GM18520 (cell line): ENCODE data around the gene MCFD2.

Experiments used
- ATAC-seq: cut with Tn5 transposase; IDR thresholded peaks from one replicate; pipeline ENCODE4 v1.9.1; 2021; ENCODE audit not compliant: unreplicated experiment

MCFD2 gene

DNA sequence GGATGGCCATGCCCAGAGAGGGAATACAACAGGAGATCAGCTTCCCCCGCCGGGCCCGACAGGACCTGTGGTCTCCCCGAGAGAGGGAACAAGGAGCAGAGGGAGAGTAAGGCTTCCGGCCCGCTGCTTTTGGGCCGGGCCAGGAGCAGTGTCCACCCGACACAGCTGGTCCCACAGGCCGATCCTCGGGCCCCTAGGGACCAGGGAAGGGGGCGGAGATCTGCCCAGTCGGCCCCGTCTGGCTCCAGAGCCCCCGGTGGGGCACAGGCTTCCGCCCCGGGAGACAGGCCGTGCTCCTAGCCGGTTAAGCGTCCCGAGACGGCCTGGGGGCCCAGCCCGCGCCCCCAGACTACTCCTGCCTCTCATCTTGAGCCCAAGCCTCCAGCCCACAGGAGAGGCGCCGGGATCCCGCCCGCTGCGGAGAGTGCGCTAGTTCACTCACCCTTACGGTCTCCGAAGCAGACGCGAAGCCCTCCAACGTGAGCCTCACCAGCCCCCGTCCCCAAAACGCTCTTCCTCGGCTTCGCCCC, at the start of gene MCFD2:
Gene MCFD2, minus strand, starts transcription at position 526 of the 530 bp plus-strand sequence. CDS start 6,635 bp downstream, outside the sequence.
- no peak for ATAC-seq

DNA sequence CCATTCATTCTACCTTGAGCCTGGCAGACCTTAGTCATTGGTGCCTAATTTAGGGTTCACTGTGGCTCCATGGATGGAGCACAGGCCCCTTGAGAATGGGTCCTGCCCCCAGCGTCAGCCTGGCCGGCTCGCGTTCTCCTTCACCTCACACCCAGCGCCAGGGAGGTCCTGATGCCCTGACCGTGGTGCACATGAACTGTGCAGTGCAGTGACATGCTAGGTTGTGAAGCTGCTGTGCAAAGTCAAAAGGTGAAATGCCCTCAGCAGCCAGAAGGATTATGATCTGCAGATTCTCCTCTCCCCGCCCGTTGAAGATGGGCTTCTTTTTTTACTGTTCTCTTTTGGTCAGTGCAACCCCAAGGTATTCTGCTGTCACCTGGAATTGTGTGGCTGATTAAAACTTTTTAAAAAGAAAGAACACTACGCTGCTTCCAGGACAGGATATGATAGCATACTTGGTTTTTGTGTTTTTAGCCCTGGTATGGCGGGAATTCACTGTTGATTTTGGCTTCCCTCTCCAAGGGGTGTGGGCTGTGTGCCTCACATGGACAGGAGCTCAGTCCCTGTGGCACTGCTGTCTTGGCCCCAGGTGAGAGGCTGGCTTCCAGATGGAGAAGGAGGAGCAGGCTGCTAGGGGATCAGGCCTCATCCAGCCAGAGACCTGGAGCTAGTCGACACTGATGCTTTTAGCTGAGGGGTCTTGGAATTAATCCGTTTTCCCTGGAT, 49.4 kb upstream of the MCFD2 start:
- no peak for ATAC-seq

GRCh38 chr2:46963941-46964673, 48.5 kb upstream of the MCFD2 start:
- no peak for ATAC-seq

DNA sequence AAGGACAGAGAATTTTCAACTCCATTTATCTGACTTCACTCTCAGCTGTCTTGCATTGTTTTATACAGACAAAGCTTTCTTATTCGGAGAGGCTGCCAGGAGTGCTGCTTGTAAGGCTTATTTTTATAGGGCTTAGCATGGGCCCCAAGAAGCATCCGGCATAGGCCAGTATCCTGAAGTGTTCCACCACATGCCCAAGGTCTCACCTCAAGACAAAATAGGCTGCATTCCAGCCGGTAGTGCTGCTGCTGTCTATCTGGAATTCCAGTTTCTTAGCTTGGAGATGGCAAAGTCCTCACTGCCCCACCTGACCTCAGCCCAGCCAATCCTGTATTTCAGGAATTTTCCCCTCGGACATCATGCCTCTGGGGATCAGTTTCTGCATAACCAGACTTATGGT, 47.6 kb upstream of the MCFD2 start:
- no peak for ATAC-seq

DNA sequence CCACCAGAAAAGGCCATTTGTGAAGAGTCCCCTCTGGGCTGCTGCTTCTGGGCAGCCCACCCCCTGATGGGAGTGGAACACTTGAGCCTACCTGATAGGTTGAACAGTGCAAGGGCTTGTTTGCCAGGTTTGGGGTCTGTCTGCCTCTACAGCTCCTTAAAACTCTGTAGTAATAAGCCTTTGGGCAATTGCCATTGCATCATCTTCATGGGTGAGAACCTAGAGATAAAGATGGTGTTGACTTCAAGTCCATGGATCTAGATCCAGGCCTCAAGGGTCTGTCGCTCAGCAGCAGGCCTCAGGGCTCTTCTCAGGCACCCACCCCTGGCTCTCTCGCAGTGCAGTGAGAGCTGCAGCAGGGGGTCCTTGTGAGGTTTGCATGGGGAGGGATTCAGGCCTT, 47.1 kb upstream of the MCFD2 start:
- no peak for ATAC-seq

DNA sequence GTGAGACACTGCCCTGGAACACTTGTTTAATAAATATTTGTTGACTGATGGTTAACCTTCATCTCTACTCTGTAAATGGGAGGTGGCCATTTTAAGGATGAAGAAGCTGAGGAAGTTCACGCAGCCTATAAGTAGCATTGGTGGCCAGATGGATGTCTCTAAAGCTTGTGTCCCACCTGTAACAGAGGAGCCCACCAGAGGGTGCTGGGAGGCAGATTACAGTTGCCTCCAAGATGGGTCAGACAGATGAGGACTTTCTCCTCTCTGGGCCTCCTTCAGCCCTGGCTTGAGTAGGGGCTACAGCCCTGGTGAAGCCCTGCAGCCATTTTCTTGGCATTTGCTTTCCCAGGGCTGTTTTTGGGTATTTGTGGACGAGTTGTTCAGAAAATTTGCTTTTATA, 45.0 kb upstream of the MCFD2 start:
- no peak for ATAC-seq

GRCh38 chr2:46958431-46959017, 42.9 kb upstream of the MCFD2 start:
- no peak for ATAC-seq

DNA sequence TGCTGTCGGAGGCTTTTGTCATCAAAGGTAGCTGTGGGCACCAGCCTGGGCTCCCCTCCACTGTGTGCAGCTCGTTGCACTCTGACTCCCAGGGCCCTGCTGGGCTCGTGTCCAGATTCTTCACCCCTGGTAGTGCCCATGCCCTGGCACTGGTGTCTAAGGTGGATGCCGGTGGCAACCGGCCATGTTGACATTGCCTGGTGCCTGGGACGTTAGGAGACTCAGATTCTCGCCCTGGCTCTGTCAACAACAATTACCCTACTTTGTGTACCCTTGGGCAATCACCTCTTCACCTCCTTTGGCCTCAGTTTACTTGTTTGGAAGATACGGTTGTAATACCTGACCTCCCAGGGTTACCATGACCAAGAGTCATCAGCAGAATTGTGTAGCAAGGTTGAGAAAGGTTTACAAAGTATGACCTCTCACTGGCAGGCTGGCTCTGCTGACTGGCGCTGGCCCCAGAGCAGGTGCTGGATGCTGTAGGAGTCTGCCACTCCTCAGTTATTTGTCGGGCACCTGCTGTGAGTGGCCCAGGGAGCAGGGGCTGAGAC, 41.5 kb upstream of the MCFD2 start:
- no peak for ATAC-seq

- no peak for ATAC-seq
Measured at GRCh38 chr2:46955764-46956163, 40.2 kb upstream of the MCFD2 start.

GRCh38 chr2:46954951-46955571, 39.5 kb upstream of the MCFD2 start:
- no peak for ATAC-seq

- no peak for ATAC-seq
Measured at GRCh38 chr2:46952171-46952570, 36.6 kb upstream of the MCFD2 start.

DNA sequence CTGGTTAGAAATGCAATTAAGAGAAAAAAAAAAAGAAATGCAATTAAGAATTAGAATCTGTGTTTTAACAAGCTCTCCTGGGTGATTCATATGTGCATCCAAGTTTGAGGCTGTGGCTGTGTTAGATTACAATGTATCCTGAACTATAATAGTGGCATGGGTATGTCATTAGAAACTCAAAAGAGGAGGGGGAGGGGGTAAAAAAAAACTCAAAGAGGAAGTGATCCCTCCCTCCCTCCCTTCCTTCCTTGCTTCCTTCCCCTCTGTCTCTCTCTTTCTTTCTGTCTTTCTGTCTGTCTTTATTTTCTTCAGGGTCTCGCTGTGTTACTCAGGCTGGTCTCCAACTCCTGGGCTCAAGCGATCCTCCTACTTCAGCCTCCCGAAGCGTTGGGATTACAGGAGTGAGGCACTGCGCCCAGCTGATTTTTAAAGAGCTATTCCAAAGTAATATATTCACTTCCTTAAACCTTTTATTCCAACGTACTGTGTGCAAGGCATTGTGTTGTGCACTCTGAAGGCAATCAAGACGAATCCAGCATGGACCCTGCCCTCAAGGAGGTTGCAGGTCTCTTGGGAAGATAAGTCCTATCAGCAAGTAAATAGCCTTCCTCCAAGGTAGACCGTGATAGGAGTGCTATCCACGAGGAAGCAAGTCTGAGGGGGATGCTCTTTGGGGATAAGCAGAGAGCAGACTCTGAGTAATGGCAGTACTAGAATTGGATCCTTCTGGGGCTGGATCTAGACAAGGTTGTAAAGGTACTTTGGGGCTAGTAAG, 35.9 kb upstream of the MCFD2 start:
- ATAC-seq, result no peak

DNA sequence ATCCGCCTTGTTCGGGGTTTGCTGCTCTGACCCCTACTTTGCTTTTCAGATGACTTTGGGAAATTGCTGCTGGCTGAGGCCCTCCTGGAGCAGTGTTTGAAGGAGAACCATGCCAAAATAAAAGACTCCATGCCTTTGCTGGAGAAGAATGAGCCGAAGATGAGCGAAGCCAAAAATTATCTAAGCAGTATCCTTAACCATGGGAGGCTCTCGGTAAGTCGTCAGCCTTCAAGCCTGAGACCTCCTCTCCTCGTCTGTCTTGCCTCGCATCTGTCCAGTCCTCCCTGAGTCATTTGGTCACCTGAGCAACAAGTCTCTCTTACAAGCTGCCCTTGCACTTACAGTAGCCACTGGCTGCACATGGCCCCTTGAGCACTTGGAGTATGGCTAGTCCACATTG, 34.7 kb upstream of the MCFD2 start:
- no peak for ATAC-seq

DNA sequence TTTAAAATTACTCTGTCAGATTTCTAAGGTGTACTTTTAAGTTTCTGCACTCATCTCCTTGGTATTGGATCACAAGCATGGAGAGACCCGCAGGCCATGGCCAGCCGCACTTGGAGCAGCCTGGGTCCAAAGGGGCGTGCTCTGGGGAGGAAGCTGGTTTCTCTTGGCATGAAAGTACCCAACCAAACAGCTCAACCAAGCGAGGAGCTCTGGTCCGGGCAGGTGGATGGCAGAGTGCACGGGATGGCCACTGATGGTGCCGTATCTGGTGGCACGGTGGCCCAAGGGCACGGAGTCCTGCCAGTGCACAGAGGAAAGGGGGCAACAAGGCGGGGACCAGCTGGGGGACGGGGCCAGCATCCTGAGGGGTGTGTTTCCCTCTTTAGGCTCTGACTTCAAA, 32.2 kb upstream of the MCFD2 start:
- no peak for ATAC-seq

DNA sequence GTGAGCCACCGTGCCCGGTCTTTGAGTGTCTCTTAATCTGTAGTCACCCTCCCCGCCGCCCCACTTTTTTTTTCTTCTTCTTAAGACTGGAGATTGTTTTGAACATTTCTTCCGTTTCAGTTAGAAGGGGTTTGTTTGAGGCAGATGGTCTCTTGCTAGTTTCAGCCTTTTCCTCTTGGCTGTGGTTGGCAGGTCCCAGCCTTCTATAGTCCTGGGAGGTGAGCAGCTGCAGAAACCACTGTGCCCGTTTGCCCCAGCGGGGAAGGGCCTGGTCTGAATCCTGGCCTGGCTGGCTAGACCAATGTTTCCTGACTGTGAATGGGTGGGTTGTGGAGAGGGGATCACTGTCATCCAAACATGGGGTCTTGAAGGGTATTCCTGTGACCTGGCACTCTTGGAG, 30.1 kb upstream of the MCFD2 start:
- no peak for ATAC-seq

- ATAC-seq, result peak; percentile 28
Measured at GRCh38 chr2:46943881-46944798, 28.5 kb upstream of the MCFD2 start.

- no peak for ATAC-seq
Measured at GRCh38 chr2:46942891-46943626, 27.5 kb upstream of the MCFD2 start.

- peak; percentile 26 for ATAC-seq
Measured at GRCh38 chr2:46942143-46942526, 26.5 kb upstream of the MCFD2 start.
